ENCODE results near the gene B3GNT2.

Gene B3GNT2

DNA sequence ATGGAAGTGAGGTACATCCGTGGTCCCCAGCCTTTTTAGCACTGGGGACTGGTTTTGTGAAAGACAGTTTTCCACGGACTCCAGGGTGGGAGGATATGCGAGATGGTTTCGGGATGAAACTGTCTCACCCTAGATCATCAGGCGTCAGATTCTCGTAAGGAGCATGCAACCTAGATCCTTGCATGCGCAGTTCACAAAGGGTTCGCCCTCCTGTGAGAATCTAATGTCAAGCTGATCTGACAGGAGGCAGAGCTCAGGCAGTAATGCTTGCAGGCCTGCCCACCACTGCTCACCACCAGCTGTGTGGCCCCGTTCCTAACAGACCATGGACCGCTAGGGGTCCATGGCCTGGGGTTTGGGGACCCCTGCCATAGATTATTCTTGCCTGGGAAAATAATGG is 11.6 kb downstream of the B3GNT2 start:
- FAIRE-seq = no peak

DNA sequence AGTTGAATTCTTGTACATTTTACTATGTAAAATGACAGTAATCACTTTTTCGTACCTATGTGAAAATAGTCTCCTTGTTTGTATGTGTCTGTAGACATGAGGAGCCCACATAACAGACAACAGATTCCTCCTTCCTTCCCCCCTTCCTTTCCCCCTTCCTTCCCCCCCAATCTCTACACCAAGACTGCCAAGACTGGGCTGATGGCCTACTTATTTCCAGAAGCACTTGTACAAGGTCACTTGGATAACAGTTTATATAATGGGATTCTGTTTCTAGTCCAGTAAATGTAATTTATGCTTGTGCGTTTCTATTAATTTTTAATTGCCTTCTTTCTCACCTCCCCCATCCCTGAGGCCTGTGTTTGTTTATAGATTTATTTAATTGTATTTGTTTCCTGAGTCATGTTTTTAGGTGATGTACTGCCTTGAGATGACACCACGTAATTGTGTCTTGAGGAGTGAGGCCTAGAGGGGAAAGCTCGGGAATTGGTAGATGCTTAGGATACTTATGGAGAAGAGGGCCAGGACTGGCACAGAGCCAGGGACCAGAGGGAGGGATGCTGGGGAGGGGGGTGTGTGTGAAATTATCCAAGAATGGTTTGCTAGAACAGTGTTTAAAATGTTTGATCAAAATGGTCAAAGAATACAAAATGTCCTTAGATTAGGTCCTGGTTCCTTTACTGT is 12.3 kb downstream of the B3GNT2 start:
- FAIRE-seq = no peak

DNA sequence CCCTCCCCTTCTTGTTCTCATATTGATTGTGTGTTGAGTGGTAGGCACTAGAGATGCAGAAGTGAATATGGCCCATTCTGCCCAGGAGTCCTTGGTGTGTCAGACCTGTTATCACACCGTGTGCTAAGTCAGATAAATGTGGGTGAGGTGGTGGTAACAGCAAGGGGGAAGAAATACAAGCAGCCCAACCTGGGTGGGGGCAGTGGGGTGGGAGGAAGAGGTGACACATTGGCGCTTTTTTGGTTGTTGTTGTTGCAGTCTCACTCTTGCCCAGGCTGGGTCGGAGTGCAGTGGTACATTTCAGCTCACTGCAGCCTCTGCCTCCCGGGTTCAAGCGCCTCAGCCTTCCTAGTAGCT is 12.8 kb downstream of the B3GNT2 start:
- no peak for FAIRE-seq

- FAIRE-seq = no peak
Measured at GRCh38 chr2:62209427-62209991, 13.6 kb downstream of the B3GNT2 start.

GRCh38 chr2:62215306-62216064 is 19.6 kb downstream of the B3GNT2 start:
- FAIRE-seq = no peak

- no peak for FAIRE-seq
Measured at GRCh38 chr2:62216113-62216512, 20.2 kb downstream of the B3GNT2 start.

DNA sequence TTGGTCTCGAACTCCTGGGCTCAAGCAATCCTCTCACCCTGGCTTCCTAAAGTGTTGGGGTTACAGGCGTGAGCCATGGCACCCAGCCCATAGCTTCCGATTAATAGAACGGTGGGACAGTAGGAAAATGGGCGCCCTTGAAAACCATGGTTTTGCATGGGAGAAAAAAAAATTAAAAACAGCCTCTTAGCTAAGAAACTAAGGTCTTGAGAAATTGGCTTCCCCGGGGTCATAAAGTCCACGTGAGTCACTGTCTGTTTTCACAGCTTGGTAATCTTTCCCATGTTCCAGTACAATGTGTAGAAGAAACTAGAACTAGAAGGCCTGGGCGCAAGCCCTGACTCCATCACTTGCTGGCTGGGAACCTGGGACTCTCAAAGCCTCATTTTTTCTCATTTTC is 20.7 kb downstream of the B3GNT2 start:
- FAIRE-seq = no peak

- FAIRE-seq = no peak
Measured at GRCh38 chr2:62217421-62217820, 21.5 kb downstream of the B3GNT2 start.

DNA sequence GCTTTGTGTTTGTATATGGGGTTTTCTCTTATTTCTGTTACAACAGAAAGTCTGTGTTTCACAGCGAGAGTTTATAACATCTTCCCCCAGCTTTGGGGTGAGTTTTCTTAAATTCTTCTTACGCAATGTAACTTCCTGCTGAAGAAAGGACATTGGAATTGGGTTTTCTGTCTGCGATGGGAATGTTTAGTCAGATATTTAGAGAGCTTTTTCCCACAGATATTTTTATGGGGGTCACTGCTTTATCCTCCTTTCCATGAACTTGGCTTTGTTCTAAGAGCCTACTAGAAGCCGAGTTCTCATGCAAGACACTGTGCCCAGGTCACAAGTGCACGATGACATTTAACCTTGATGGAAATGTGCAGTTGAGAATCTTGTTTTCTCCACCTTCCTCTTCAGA is 22.1 kb downstream of the B3GNT2 start:
- no peak for FAIRE-seq

- FAIRE-seq = no peak
Measured at GRCh38 chr2:62219407-62220159, 23.7 kb downstream of the B3GNT2 start.

DNA sequence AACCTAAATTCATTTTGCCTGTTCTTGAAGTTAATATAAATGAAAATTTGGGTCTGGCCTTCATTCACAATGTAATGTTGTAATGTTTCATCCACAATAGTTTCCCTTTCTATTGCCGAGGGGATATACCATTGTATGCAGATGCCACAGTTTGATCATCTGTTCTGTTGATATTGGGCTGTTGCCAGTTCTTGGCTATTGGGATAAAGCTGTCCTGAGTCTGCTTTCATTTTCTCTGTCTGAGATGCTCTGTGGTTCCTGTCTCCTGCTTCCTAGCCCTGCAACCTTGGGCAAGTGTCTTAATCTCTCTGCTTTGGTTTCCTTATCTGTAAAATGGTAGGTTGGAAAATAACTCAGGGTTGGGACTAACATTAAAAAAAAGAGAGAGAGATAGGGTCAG is 25.2 kb downstream of the B3GNT2 start:
- no peak for FAIRE-seq

- FAIRE-seq = no peak
Measured at GRCh38 chr2:62222171-62222570, 26.3 kb downstream of the B3GNT2 start.

- no peak for FAIRE-seq
Measured at GRCh38 chr2:62222674-62223073, 26.8 kb downstream of the B3GNT2 start.

GRCh38 chr2:62224976-62225375 is 29.1 kb downstream of the B3GNT2 start:
- no peak for FAIRE-seq

GRCh38 chr2:62227386-62228075 is 31.6 kb downstream of the B3GNT2 start:
- FAIRE-seq = no peak

GRCh38 chr2:62229082-62229605 is 33.2 kb downstream of the B3GNT2 start:
- FAIRE-seq = no peak

DNA sequence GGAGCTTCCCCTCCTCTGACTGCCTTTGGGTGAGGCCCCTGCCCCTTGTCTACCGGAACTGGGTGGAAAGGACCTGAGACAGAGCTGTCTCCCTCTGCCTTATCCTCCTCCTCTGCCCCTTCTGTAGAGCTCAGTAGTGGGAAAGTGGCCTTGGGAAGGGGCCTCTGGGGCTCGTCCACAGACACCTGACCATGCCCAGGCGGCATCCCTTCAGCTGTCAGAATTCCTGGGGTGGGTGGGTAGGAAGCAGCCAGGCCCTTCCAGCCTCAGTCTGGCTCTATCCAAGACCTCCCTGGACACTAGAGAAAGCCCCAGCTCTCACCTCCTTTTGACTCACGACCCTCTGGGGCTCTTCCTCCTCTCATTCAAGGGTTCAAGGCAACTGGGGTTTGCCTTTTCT is 35.6 kb downstream of the B3GNT2 start:
- no peak for FAIRE-seq

DNA sequence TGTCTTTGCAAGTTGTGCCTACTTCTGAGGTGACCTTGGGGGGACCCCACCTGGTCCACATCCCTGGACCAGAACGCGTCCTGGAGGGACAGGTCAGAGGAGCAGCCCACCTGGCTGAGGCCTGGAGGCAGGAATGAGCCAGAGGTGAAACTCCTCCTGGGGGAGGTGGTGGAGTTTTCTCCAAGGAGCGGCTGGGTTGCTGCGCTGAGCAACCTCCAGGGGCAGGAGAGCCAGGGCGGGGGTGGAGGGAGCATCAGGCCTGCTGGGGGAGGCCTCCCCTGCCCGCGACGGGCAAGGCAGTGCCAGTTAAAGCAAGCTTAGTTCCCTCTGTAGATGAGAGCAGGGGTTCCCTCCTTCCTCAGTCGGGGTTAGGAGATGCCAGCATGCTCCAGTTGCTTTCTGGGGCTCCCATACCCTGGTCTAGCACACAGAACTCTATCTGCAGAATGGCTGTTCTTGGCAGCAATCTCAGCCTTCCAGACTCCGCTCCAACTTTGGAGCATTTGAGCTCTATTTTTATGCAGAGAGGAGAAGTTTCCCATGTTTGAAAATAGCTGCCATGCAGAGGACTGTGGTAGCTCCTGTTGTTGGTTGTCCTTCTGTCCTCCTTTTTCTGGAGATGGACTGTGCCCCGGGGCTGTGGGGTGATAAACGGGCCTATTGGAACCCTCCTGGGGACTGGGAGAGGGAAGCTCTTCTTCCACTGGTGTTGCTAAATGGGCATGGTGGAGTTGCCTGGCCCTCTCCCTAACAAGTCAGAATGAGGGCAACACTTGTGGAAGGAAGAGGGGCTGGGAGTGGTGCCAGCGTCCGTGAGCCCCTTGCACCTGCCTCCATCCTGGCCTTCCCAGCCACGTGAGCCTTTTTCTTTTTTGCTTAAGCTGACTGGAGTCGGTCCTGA is 39.1 kb downstream of the B3GNT2 start:
- no peak for FAIRE-seq

GRCh38 chr2:62236499-62236898 is 40.6 kb downstream of the B3GNT2 start:
- FAIRE-seq = no peak

GRCh38 chr2:62238236-62238635 is 42.3 kb downstream of the B3GNT2 start:
- no peak for FAIRE-seq

GRCh38 chr2:62240546-62240945 is 44.6 kb downstream of the B3GNT2 start:
- FAIRE-seq = no peak

DNA sequence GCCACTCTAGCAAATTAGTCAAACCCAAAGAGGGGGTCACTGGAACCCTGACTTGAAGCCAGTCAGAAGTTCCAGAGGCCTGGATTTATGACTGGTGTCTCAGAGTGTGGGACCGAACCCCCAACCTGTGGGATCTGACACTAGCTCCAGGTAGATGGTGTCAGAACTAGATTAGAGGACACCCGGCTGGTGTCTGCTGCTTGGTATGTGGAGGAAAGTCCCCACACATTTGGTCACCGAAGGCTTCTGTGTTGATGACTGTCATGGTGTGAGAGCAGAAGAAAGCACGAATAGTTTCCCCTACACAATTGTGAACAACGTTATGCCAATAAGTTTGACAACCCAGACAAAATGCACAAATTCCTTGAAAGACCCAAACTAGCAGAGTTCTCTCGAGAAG is 48.1 kb downstream of the B3GNT2 start:
- no peak for FAIRE-seq
